GM12872 (cell line): ENCODE data around the gene TMEM87A.

Experiments
- TF ChIP-seq, protein P1 (sequence below): IDR thresholded peaks from 3 replicates; pipeline ENCODE4 v1.5.1; 2011; ENCODE audit warnings: low read depth, mild to moderate bottlenecking, low read length, moderate library complexity; ENCODE audit not compliant: insufficient read depth

The TMEM87A gene

GRCh38 chr15:42226648-42227047, 46.6 kb downstream of the TMEM87A start:
- TF ChIP-seq, protein P1, sequence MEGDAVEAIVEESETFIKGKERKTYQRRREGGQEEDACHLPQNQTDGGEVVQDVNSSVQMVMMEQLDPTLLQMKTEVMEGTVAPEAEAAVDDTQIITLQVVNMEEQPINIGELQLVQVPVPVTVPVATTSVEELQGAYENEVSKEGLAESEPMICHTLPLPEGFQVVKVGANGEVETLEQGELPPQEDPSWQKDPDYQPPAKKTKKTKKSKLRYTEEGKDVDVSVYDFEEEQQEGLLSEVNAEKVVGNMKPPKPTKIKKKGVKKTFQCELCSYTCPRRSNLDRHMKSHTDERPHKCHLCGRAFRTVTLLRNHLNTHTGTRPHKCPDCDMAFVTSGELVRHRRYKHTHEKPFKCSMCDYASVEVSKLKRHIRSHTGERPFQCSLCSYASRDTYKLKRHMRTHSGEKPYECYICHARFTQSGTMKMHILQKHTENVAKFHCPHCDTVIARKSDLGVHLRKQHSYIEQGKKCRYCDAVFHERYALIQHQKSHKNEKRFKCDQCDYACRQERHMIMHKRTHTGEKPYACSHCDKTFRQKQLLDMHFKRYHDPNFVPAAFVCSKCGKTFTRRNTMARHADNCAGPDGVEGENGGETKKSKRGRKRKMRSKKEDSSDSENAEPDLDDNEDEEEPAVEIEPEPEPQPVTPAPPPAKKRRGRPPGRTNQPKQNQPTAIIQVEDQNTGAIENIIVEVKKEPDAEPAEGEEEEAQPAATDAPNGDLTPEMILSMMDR, result no peak

GRCh38 chr15:42220216-42220615, 53.0 kb downstream of the TMEM87A start:
- TF ChIP-seq, protein P1, result no peak

GRCh38 chr15:42218953-42219592, 54.2 kb downstream of the TMEM87A start:
- TF ChIP-seq, protein P1, result no peak

GRCh38 chr15:42217568-42217967, 55.7 kb downstream of the TMEM87A start:
- TF ChIP-seq, protein P1, result no peak

GRCh38 chr15:42215913-42216829, 57.1 kb downstream of the TMEM87A start:
- TF ChIP-seq, protein P1, result no peak

- TF ChIP-seq, protein P1, result no peak
Measured at GRCh38 chr15:42214600-42214999, 58.6 kb downstream of the TMEM87A start.

- TF ChIP-seq, protein P1, result no peak
Measured at GRCh38 chr15:42213511-42213910, 59.7 kb downstream of the TMEM87A start.
